NCI-H510A treated with DMSO at 0.1 percent for 48 hours (cell line): ENCODE data around the gene SYT1.
A peak's percentile ranks its signal among the peaks of the same experiment; 100 is the strongest.
"Not testable (repeated sequence)": the region's sequence is repeated elsewhere in the genome, so short reads cannot be mapped to it uniquely, and the experiment has no call there.

ENCODE experiments used
- DNase-seq: peaks from one replicate; lab custom pipeline; 2025; lab: John Stamatoyannopoulos, UW

Gene SYT1

GRCh38 chr12:79143803-79144202 lies 279.2 kb downstream of the SYT1 start:
- DNase-seq = no peak

- no peak for DNase-seq
These were observed 287.4 kb downstream of the SYT1 start for GRCh38 chr12:79151956-79152355.

- no peak for DNase-seq
These were observed 291.1 kb downstream of the SYT1 start for GRCh38 chr12:79155683-79156082.

- peak; percentile 26 for DNase-seq
These were observed 292.4 kb downstream of the SYT1 start for GRCh38 chr12:79156846-79157463.

GRCh38 chr12:79161249-79161934 lies 296.8 kb downstream of the SYT1 start:
- no peak for DNase-seq

- no peak for DNase-seq
These were observed 297.7 kb downstream of the SYT1 start for GRCh38 chr12:79162147-79162772.

GRCh38 chr12:79162948-79163347 lies 298.4 kb downstream of the SYT1 start:
- no peak for DNase-seq

- no peak for DNase-seq
These were observed 300.3 kb downstream of the SYT1 start for GRCh38 chr12:79164890-79165289.

GRCh38 chr12:79168687-79169086 lies 304.1 kb downstream of the SYT1 start:
- DNase-seq = no peak

GRCh38 chr12:79174626-79175025 lies 310.1 kb downstream of the SYT1 start:
- DNase-seq = peak; percentile 45

GRCh38 chr12:79183003-79183402 lies 318.4 kb downstream of the SYT1 start:
- no peak for DNase-seq

- DNase-seq = no peak
These were observed 319.4 kb downstream of the SYT1 start for GRCh38 chr12:79183926-79184325.

GRCh38 chr12:79186506-79186905 lies 321.9 kb downstream of the SYT1 start:
- DNase-seq = no peak

GRCh38 chr12:79187032-79187431 lies 322.5 kb downstream of the SYT1 start:
- DNase-seq = peak; percentile 62

- DNase-seq = no peak
These were observed 326.8 kb downstream of the SYT1 start for GRCh38 chr12:79191391-79191790.

- no peak for DNase-seq
These were observed 330.0 kb downstream of the SYT1 start for GRCh38 chr12:79194595-79194994.

- no peak for DNase-seq
These were observed 334.6 kb downstream of the SYT1 start for GRCh38 chr12:79199166-79199565.

- peak; percentile 27 for DNase-seq
These were observed 335.6 kb downstream of the SYT1 start for GRCh38 chr12:79200176-79200575.

GRCh38 chr12:79203058-79203647 lies 338.6 kb downstream of the SYT1 start:
- DNase-seq = no peak

GRCh38 chr12:79206871-79207270 lies 342.3 kb downstream of the SYT1 start:
- DNase-seq = no peak

- DNase-seq = not testable (repeated sequence)
These were observed 345.8 kb downstream of the SYT1 start for GRCh38 chr12:79210403-79210802.

GRCh38 chr12:79217306-79217705 lies 352.7 kb downstream of the SYT1 start:
- peak; percentile 91 for DNase-seq

GRCh38 chr12:79223210-79223609 lies 358.6 kb downstream of the SYT1 start:
- no peak for DNase-seq
